Endothelial cell (in vitro differentiated cells): Measurements from ENCODE around the gene INO80E. TPM values are rescaled to one million over a fixed set of nuclear protein-coding genes. Genes with fewer than 3 reads are reported as not detected.
"Not testable (repeated sequence)": the region's sequence is repeated elsewhere in the genome, so short reads cannot be mapped to it uniquely, and the experiment has no call there.

Source experiments
- DNase-seq: peaks from one replicate; pipeline ENCODE4 v3.0.0; 2021; ENCODE audit warnings: low spot score
- H3K27ac Mint-ChIP-seq: one replicate; pipeline ENCODE4 v1.8.0; 2021; ENCODE audit warnings: mixed read lengths, inconsistent platforms; ENCODE audit not compliant: unreplicated experiment
- H3K27me3 Mint-ChIP-seq: one replicate; pipeline ENCODE4 v1.8.0; 2021; ENCODE audit warnings: mild to moderate bottlenecking, moderate library complexity, mixed read lengths, inconsistent platforms; ENCODE audit not compliant: unreplicated experiment
- H3K36me3 Mint-ChIP-seq: one replicate; pipeline ENCODE4 v1.8.0; 2021; ENCODE audit warnings: mild to moderate bottlenecking, low read depth, mixed read lengths, inconsistent platforms; ENCODE audit not compliant: unreplicated experiment
- H3K4me1 Mint-ChIP-seq: one replicate; pipeline ENCODE4 v1.8.0; 2021; ENCODE audit warnings: mild to moderate bottlenecking, mixed read lengths, inconsistent platforms; ENCODE audit not compliant: unreplicated experiment
- H3K4me3 Mint-ChIP-seq: one replicate; pipeline ENCODE4 v1.8.0; 2021; ENCODE audit warnings: mild to moderate bottlenecking, mixed read lengths, inconsistent platforms; ENCODE audit not compliant: unreplicated experiment
- H3K9me3 Mint-ChIP-seq: one replicate; pipeline ENCODE4 v1.8.0; 2021; ENCODE audit warnings: mixed read lengths, inconsistent platforms; ENCODE audit not compliant: unreplicated experiment
- CTCF ChIP-seq: fragments of 200-600 bp; sonication (generic); IDR thresholded peaks from one replicate; pipeline ENCODE4 v1.5.0; 2021; ENCODE audit warnings: antibody characterized with exemption; ENCODE audit not compliant: unreplicated experiment
- total RNA-seq: library from RNA; stranded (reverse); fragmentation: NEBNext Ultra II Directional; extraction: Animal tissue kit (Norgen Biotek cat#: 25700); gene quantifications from one replicate; pipeline ENCODE4 v1.2.1, GENCODE V29; 2021; ENCODE audit not compliant: unreplicated experiment

INO80E gene
- total RNA-seq, 1 donor from 2014 or later: 94.4 TPM

GRCh38 chr16:30016555-30017276 is 20.7 kb downstream of the INO80E start:
- Mint-ChIP-seq H3K4me3 (no peak overlapping the region), H3K27me3 (peaks cover 15% of the 10 kb centered on the region), H3K9me3 (no peaks in the 10 kb centered on the region), H3K36me3 (peaks cover 8% of the 10 kb centered on the region), H3K27ac (no peak overlapping the region), H3K4me1 (peaks cover 8% of the 10 kb centered on the region)
- no peak for TF ChIP-seq CTCF
- DNase-seq: no peak

- DNase-seq: no peak
- H3K4me1 Mint-ChIP-seq: peaks cover 3% of the 10 kb centered on the region
- no peak overlapping the region for H3K27ac Mint-ChIP-seq
- H3K9me3 Mint-ChIP-seq: no peaks in the 10 kb centered on the region
- peaks cover 9% of the 10 kb centered on the region for H3K27me3 Mint-ChIP-seq
- peaks cover 4% of the 10 kb centered on the region for H3K36me3 Mint-ChIP-seq
- TF ChIP-seq CTCF: no peak
- H3K4me3 Mint-ChIP-seq: no peak overlapping the region
These were observed 21.2 kb downstream of the INO80E start for GRCh38 chr16:30017277-30017656.

- not testable (repeated sequence) for H3K36me3 Mint-ChIP-seq, H3K9me3 Mint-ChIP-seq, DNase-seq, H3K27ac Mint-ChIP-seq, H3K4me3 Mint-ChIP-seq, H3K4me1 Mint-ChIP-seq, H3K27me3 Mint-ChIP-seq
These were observed 21.9 kb downstream of the INO80E start for GRCh38 chr16:30017937-30018336.

- no peaks in the 10 kb centered on the region for H3K9me3 Mint-ChIP-seq
- no peak overlapping the region for H3K4me3 Mint-ChIP-seq
- H3K36me3 Mint-ChIP-seq: peaks cover 4% of the 10 kb centered on the region
- no peak for TF ChIP-seq CTCF
- DNase-seq: no peak
- H3K27ac Mint-ChIP-seq: no peak overlapping the region
- peaks cover 3% of the 10 kb centered on the region for H3K4me1 Mint-ChIP-seq
- H3K27me3 Mint-ChIP-seq: peaks cover 6% of the 10 kb centered on the region
These were observed 22.7 kb downstream of the INO80E start for GRCh38 chr16:30018731-30019158.

- Mint-ChIP-seq H3K36me3 (peaks cover 6% of the 10 kb centered on the region), H3K27ac (no peak within 1 kb of the TSS), H3K4me3 (no peak within 1 kb of the TSS), H3K27me3 (peaks cover 9% of the 10 kb centered on the region), H3K9me3 (no peaks in the 10 kb centered on the region), H3K4me1 (peaks cover 3% of the 10 kb centered on the region)
- TF ChIP-seq CTCF: no peak
- no peak for DNase-seq
These were observed 26.8 kb downstream of the INO80E start, which contains the start of gene C16orf92 for GRCh38 chr16:30022887-30023286. Gene C16orf92, plus strand, starts transcription at chr16:30023198. Its CDS starts 143 bp downstream, at chr16:30023341.
